AG09309 (cell line): ENCODE data around the gene KIFC3.

Experiments used
- DNase-seq: peaks from one replicate; pipeline ENCODE4 v3.0.0-alpha.2; 2010; ENCODE audit warnings: low read depth
- H3K4me3 ChIP-seq: 2 replicates; pipeline ENCODE4 v1.5.1; 2011; ENCODE audit warnings: mild to moderate bottlenecking, low read depth, low read length, moderate library complexity; ENCODE audit not compliant: control insufficient read depth
- CTCF ChIP-seq: IDR thresholded peaks from 2 replicates; pipeline ENCODE4 v1.5.1; 2011; ENCODE audit warnings: mild to moderate bottlenecking, low read depth, low read length, inconsistent platforms; ENCODE audit not compliant: insufficient read depth, control insufficient read depth; ENCODE audit errors: missing control alignments

KIFC3 gene

DNA sequence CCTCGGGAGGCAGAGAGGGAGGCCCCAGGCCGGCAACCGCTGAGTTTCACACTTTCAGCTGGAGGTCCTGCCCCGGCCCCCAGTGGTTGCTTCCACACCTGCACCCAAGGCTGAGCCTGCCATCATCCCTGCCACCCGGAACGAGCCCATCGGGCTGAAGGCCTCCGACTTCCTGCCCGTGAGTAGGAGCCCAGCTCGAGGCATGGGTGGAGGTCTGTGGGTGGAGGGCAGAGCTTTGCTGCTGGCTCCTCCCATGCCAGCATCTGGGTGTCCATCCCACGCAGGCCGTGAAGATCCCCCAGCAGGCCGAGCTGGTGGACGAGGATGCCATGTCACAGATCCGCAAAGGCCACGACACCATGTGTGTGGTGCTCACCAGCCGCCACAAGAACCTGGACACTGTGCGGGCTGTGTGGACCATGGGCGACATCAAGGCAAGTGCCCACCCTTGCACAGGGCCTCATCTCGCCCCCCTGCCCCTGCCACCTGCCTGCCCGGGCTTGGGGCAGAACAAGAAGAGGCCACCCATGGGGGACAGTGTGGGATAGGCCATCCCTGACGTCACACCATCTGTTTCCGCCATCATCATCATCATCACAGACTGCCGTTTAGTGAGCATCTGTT is 47.1 kb downstream of the KIFC3 start:
- no peak for DNase-seq
- no peak for TF ChIP-seq CTCF

DNA sequence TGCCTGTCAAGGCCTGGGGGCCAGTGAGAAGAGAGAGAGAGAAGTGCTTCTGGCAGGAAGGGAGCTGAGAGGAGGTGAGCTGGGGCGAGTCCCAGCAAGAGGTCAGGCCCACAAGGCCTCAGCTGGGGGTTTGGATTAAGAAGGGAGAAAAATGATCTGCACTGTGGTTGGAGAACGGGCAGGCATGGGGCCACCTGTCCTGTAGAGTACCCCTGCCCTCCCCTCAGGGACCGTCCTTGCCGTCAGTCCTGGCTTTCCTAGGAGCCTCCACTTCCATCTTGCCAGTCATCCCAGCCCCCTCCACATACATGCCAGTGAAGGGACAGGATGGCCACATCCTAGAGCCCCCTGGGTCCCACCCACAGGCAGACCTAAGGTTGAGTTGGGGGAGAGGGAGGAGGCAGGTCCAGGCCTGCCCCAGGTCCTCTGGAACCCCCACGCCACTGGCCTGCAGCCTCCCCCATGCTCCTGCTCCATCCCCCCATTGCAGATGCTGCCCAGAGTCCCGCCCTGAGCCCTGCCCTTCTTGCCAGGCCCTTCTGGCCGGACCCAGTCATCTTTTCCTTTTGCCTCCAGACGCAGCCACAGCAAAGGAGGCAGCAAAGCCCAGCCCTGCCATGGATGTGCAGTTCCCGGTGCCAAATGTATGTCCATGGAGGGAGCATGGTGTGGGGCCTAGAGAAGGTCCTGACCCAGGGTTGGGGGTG is 47.8 kb downstream of the KIFC3 start:
- TF ChIP-seq CTCF, result no peak
- no peak overlapping the region for H3K4me3 ChIP-seq
- no peak for DNase-seq

More for the DNA sequence above, 47.1 kb downstream of the KIFC3 start:
- H3K4me3 ChIP-seq, result no peak overlapping the region

- no peak for DNase-seq
- no peak for TF ChIP-seq CTCF
- H3K4me3 ChIP-seq, result no peak overlapping the region
Measured at GRCh38 chr16:57753448-57754353, 48.6 kb downstream of the KIFC3 start.

GRCh38 chr16:57752581-57753447 is 49.5 kb downstream of the KIFC3 start:
- no peak for TF ChIP-seq CTCF
- no peak overlapping the region for H3K4me3 ChIP-seq
- DNase-seq, result no peak

DNA sequence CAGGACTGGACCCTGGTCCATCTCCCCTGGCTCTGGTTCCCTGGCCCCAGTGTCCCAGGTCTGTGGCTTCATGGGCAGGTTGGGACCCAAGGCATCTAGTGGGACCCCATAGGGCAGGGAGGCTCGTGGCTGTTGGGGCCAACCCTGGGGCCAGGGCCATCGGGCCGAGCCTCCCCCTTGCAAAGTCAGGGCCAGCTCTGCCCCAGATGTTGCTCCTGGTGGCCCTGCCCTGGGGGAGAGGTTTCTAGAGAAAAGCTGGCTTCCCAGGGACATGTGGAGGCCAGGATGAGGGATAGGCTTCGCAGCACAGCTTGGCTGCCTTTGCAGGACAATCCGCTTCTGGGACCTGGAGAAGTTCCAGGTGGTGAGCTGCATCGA is 50.1 kb downstream of the KIFC3 start:
- no peak for TF ChIP-seq CTCF
- DNase-seq, result no peak
- H3K4me3 ChIP-seq, result no peak overlapping the region
